ENCODE results near the gene FAF1. TPM values are rescaled to one million over a fixed set of nuclear protein-coding genes. Genes with fewer than 3 reads are reported as not detected.

The FAF1 gene
- total and polyA plus RNA-seq, 2 of the 8 experiments (the other 6 are each of a cell fraction or from before 2014, with no cell fraction given), result 10.8 to 65.9 TPM

- Histone ChIP-seq H2AK5ac (ENCODE audit: low read depth, low read length) (no peak overlapping the region), H2BK12ac (ENCODE audit: low read depth, low read length) (no peak overlapping the region), H4K5ac (ENCODE audit: insufficient read length, low read depth, low read length) (no peak overlapping the region), H3K36me3 (ENCODE audit: control insufficient read depth in 2 of 4, insufficient read depth in 4 of 4, low read length in 3 of 4) (no peaks in the 10 kb centered on the region), H3K27ac (ENCODE audit: low read depth, low read length) (no peak overlapping the region), H3K4me3 (ENCODE audit: extremely low read depth in 1 of 4, insufficient read depth in 2 of 4, low read depth in 3 of 4, low read length in 4 of 4) (no peak overlapping the region), H2BK5ac (ENCODE audit: low read depth, low read length) (no peak overlapping the region), H3K79me2 (ENCODE audit: control insufficient read depth in 1 of 2, insufficient read depth in 2 of 2, low read length in 2 of 2) (peaks cover 0 to 24% of the 10 kb centered on the region in 2 experiments; a peak in 2 of 4 replicates), H3K23me2 (ENCODE audit: low read depth, low read length) (no peaks in the 10 kb centered on the region), H3K9ac (replicated peaks in 1 of 4; ENCODE audit: extremely low read depth in 1 of 4, low read depth in 3 of 4, low read length in 3 of 4) (no peak overlapping the region), H4K91ac (replicated peaks; ENCODE audit: insufficient read length, low read length) (no peak overlapping the region), H3K23ac (ENCODE audit: insufficient read length) (no peak overlapping the region), H4K20me1 (replicated peaks in 1 of 2; ENCODE audit: control insufficient read depth in 1 of 2, insufficient read depth in 2 of 2, low read length in 2 of 2) (peaks cover 0 to 2% of the 10 kb centered on the region in 2 experiments), H3K79me1 (ENCODE audit: low read depth, low read length) (peaks cover 2% of the 10 kb centered on the region; the same call in 1 of the 2 replicates), H4K8ac (ENCODE audit: extremely low read depth, insufficient read depth, low read length) (no peak overlapping the region), H3K9me3 (ENCODE audit: insufficient read depth in 2 of 2, low read depth in 1 of 2, low read length in 1 of 2) (no peaks in the 10 kb centered on the region), H2BK120ac (replicated peaks; ENCODE audit: low read depth, low read length) (no peak overlapping the region), H2BK20ac (ENCODE audit: low read length) (no peak overlapping the region), H3K18ac (ENCODE audit: extremely low read depth, low read length) (no peak overlapping the region), H3K4ac (replicated peaks; ENCODE audit: insufficient read length, low read depth, low read length) (no peak overlapping the region), H3K4me2 (ENCODE audit: insufficient read depth in 1 of 2, low read depth in 2 of 2, low read length in 2 of 2) (no peak overlapping the region), H2BK15ac (ENCODE audit: low read length) (no peak overlapping the region), H3K27me3 (replicated peaks in 1 of 4; ENCODE audit: control insufficient read depth in 3 of 4, extremely low read depth in 1 of 4, insufficient read depth in 3 of 4, low read length in 3 of 4) (no peaks in the 10 kb centered on the region), H2AFZ (ENCODE audit: low read length) (no peak overlapping the region), H3K56ac (replicated peaks; ENCODE audit: insufficient read length, low read depth, low read length) (no peak overlapping the region), H3K4me1 (replicated peaks in 1 of 4; ENCODE audit: control insufficient read depth in 3 of 4, insufficient read depth in 4 of 4, low read length in 3 of 4) (peaks cover 0 to 3% (median 0%) of the 10 kb centered on the region in 4 experiments; a peak in 1 of 7 replicates), H3K14ac (ENCODE audit: insufficient read length) (no peak overlapping the region)
- ChIA-PET CTCF (ENCODE audit: partially characterized antibody) (no interaction called here), POLR2A (ENCODE audit: partially characterized antibody) (no interaction called here)
- FAIRE-seq, result no peak
- DNase-seq (ENCODE audit: low read depth in 1 of 2, low spot score in 2 of 2), result no peak
- TF ChIP-seq RBBP5 (IDR thresholded peaks at IDR 0.05; ENCODE audit: borderline replicate concordance, low read depth, low read length), result no peak
- no peak for TF ChIP-seq SAP30 (IDR thresholded peaks at IDR 0.05; ENCODE audit: insufficient read depth, insufficient replicate concordance, low read length)
- TF ChIP-seq CBX8 (IDR thresholded peaks at IDR 0.05; ENCODE audit: borderline replicate concordance, low read depth, low read length), result no peak
- TF ChIP-seq POLR2AphosphoS5 (IDR thresholded peaks at IDR 0.05; ENCODE audit: low read depth, low read length), result no peak
- no peak for TF ChIP-seq JUND (IDR thresholded peaks at IDR 0.05; ENCODE audit: low read length)
- TF ChIP-seq NRF1 (IDR thresholded peaks at IDR 0.05; ENCODE audit: low read depth, low read length), result no peak
- TF ChIP-seq HDAC2 (IDR thresholded peaks at IDR 0.05; ENCODE audit: borderline replicate concordance in 1 of 2, low read depth in 2 of 2, low read length in 2 of 2), result no peak
- no peak for TF ChIP-seq CREB1 (IDR thresholded peaks at IDR 0.05)
- TF ChIP-seq SIX5 (IDR thresholded peaks at IDR 0.05; ENCODE audit: low read depth, low read length), result no peak
- no peak for TF ChIP-seq YY1 (IDR thresholded peaks at IDR 0.05; ENCODE audit: low read depth, low read length)
- no peak for TF ChIP-seq RNF2 (IDR thresholded peaks at IDR 0.05; ENCODE audit: borderline replicate concordance, low read depth, low read length, missing control alignments, poor library complexity, severe bottlenecking)
- TF ChIP-seq CBX5 (IDR thresholded peaks at IDR 0.05; ENCODE audit: low read depth, low read length), result no peak
- no peak for TF ChIP-seq CTBP2 (IDR thresholded peaks at IDR 0.05; ENCODE audit: borderline replicate concordance, insufficient read depth, insufficient read length, low read length)
- no peak for TF ChIP-seq MAFK (IDR thresholded peaks at IDR 0.05; ENCODE audit: low read depth, low read length)
- TF ChIP-seq RFX5 (IDR thresholded peaks at IDR 0.05; ENCODE audit: borderline replicate concordance, low read depth, low read length), result no peak
- no peak for TF ChIP-seq GTF2F1 (IDR thresholded peaks at IDR 0.05; ENCODE audit: borderline replicate concordance, low read depth, low read length)
Measured at GRCh38 chr1:50878434-50878833, 81.6 kb downstream of the FAF1 start.

Data from H1 (cell line).